ENCODE results near the gene SELENOP.

Gene SELENOP

DNA sequence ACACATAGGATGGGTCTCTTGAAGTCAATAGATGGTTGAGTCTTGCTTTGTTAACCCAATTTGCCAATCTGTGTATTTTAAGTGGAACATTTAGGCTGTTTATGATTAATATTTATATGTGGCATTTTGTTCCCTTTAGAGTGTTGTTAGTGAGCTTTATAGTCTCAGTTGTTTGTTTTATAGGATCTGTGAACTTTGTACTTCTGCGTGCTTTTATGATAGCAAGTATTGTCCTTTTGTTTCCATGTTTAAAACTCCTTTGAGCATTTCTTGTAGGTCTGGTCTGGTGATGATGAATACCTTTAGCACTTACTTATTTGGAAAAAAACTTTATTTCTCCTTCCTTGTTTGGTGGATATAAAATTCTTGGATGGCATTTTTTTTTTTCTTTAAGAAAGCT, 23.8 kb downstream of the SELENOP start:
- DNase-seq, result no peak

DNA sequence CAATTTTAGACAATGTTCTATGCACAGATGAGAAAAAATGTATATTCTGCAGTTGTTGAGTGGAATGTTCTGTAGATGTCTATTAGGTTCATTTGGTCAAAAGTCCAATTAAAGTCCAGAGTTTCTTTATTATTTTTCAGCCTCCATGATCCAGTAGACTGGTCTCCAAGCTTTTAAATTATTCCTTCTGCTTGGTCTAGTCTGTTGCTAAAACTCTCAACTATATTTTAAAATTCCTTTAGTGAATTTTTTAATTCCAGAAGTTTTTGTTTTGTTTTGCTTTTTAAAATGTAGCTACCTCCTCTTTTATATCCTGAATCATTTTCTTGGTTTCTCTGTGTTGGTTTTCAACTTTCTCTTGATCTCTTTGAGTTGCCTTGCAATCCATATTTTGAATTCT, 24.6 kb downstream of the SELENOP start:
- DNase-seq, result no peak

DNA sequence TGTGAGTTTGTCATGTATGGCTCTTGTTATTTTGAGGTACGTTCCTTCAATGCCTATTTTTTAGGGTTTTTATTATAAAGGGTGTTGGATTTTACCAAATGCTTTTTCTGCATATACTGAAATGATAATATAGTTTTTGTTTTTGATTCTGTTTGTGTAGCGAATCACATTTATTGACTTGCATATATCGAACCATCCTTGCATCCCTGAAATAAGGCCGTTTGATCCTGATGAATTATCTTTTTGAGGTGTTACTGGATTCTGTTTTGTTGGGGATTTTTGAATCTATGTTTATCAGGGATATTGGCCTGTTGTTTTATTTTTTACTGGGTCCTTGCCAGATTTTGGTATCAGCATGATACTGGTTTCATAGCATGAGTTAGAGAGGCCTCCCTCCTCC, 25.9 kb downstream of the SELENOP start:
- DNase-seq, result no peak

DNA sequence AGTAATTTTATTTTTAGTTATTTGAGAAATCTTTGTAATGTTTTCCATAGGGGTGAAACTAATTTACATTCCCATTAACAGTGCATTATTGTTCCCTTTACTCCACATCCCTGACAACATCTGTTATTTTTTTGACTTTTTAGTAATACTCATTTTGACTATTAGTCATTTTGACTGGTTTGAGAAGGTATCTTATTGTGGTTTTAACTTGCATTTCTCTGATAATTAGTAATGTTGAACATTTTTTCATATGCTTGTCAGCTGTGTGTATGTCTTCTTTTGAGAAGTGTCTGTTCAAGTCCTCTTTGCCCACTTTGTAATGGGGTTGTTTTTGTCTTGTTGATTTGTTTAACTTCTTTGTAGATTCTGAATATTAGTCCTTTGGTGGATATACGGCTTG, 27.6 kb downstream of the SELENOP start:
- no peak for DNase-seq

DNA sequence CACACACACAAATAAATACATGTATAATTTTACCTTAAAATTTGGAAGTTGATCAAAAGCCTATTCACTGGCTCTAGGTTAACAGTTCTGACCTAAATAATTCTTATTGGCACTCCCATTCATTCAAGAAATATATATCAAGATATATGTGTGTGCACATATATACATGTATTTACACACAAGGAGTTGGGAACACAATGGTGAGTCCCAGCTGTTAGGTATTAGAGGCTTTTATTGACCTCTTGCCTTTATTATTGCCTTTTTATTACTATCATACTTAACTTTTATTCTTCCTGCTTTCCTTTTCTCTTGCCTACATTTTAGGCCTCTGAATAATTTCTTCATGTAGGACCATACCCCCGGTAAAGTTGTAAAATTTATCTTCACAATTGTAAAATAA, 30.1 kb downstream of the SELENOP start:
- no peak for DNase-seq

- peak in 1 of 5 experiments; percentile 1 for DNase-seq
Observed at GRCh38 chr5:42779083-42779482, 32.6 kb downstream of the SELENOP start.

DNA sequence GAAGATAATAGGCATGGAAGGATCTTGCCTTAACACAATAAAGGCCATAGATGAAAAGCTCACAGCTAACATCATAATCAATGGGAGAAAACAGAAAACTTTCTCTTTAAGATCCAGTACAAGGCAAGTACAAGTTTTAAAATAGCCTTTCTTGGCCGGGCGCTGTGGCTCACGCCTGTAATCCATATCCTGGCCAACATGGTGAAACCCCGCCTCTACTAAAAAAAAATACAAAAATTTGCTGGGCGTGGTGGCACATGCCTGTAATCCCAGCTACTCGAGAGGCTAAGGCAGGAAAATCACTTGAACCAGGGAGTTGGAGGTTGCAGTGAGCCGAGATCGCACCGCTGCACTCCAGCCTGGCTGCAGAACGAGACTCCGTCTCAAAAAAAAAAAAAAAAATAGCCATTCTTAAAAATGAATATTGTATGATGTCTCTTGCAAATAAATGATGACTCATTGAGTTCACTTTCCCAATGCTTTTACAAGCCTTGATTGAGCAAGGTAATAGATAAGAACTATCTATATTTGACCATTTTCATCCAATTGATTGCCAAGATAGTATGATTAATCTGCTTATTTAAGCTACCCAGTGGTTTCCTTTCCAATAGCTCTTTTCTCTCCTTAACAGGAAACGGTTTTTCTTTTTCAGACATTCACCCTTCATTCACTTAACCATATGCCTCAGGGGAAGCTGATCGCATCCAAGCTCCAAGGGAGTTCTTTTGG, 39.3 kb downstream of the SELENOP start:
- DNase-seq, result no peak

- DNase-seq, result peak in 1 of 5 experiments; percentile 30
Observed at GRCh38 chr5:42770003-42770402, 41.7 kb downstream of the SELENOP start.

DNA sequence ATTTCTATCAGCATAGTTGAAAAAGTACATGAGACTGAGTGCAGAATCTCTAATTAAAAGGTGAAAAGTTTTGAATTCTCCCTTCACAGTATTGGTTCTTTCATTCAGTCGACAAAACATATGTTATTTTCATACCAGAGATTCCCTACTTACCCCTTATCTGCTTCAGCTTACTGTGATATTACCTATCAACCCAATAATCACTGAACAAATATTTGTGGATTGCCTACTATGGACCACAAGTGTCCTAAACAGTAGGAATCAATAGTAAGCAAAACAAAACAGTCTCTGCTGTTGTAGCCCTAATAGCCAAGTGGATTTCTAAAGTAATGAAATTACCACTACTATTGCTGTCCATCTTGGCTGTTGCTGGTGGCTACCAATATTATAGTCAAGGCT, 43.6 kb downstream of the SELENOP start:
- DNase-seq, result no peak

DNA sequence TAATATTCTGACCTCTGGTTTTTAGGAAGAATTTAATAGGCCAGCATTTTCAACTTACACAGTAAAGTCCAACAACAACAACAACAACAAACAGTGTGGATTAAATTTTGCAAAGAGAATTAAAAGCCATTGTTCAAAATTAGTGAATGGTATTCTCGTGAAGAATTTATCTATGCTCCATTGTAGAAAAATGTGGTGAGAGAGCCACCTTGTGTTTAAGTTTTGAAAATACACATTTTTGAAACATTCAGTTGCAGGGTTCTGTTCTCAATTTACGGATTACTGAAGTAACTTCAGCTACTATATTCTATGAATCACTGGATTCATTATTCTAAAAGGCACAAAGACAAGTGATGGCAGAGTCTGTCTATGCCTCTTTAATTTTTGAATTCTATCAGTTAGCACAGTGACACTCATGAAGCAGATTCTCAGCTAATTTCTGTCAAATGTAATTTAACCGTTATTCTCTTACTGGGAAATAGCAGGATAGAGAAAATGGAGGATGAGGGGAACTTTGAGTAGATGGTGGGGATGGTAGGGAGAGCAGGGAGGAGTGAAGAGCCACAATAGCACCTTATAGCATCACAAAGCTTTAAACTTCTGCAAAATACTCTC, 44.1 kb downstream of the SELENOP start:
- DNase-seq, result peak in 1 of 5 experiments; percentile 38

- DNase-seq, result no peak
Observed at GRCh38 chr5:42761791-42762190, 49.9 kb downstream of the SELENOP start.

GRCh38 chr5:42760426-42760825, 51.3 kb downstream of the SELENOP start:
- DNase-seq, result no peak

GRCh38 chr5:42759456-42759855, 52.2 kb downstream of the SELENOP start:
- no peak for DNase-seq

DNA sequence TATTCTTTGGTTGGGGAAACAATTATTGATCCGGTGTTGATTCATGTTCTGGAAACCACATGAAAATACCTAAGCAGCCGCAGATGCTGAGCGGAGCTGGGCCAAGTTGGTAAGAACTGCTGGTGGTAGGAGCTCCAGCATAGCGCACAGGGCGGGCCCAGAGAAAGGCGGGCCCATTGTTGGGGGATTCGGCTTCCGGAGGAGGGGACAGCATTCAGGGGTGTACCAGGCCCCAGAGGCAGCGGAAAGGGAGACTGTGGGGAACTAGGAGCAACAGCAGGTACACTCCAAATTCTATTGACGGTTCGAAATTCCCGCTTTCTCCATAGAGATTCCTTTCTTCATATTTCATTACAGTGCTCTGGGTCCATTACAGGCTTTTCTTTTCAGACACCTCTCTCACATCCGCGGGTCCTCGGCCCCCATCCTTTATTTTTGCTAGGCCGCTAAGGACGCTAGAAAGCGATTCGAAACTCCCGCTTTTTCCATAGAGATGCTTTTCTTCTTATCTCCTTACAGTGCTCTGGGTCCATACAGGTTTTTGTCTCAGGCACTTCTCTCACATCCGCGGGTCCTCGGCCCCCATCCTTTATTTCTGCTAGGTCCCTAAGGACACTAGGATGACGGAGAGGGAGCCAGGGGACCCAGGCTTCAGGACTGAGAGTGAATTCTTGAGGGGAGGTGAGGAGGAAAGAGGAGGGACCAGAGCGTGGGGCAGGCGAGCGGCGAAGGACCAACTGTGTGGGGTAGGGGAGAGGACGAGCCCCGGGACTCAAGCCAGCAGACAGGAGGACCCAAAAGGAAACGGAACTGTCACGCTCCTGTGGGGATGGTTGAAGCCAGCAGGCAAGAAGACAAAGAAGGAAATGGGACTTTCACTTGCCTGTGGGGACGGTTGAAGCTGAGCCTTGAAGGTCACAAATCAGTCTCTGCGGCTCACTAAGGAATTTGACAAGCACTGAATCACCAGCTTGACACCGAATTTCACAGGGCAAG, 54.8 kb downstream of the SELENOP start, which contains the start of gene CCDC152:
Gene CCDC152 (plus strand): TSS at position 213 of the 996 bp plus-strand sequence. CDS start 2,304 bp downstream, outside the sequence.
- DNase-seq, result peak in 4 of 5 experiments; percentile 17 to 76 (median 38)

DNA sequence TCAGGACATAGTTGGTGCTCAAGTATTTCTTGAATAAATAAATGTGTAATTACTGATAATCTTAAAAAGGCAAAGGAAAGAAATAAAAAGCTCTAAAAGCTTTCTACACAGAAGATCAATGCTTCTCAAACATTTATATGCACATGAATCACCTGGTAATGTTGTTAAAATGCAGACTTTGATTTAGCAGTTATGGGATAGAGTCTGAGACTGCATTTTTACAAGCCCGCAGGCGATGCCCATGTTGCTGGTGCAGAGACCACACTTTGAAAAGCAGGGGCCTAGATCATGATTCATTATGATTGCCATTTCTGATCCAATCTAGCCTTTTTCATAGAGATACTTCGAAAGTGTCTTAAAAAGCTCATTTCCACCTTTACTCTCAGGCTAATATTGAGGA, 58.6 kb downstream of the SELENOP start:
- DNase-seq, result no peak

- DNase-seq, result no peak
Observed at GRCh38 chr5:42751044-42751443, 60.6 kb downstream of the SELENOP start.

GRCh38 chr5:42750507-42750906, 61.2 kb downstream of the SELENOP start:
- no peak for DNase-seq
